Measurements from ENCODE around the gene OR7C2. TPM values are rescaled to one million over a fixed set of nuclear protein-coding genes. Genes with fewer than 3 reads are reported as not detected.

Gene OR7C2
- polyA plus RNA-seq, 3 donors = not detected

DNA sequence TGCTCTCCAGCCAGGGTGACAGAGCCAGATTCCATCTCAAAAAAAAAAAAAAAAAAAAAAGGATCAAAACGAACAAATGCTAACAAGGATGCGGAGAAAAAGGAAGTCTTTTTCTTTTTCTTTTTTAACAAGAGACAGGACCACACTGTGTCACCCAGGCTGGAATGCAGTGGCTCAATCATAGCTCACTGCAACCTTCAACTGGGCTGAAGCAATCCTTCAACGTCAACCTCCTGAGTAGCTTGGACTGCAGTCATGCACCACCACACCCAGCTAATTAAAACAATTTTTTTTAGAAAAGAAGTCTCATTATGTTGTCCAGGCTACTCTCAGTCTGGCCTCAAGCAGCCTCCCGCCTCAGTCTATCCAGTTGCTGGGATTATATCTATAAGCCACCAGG lies 34.6 kb upstream of the OR7C2 start:
- H3K36me3 Mint-ChIP-seq = no peaks in the 10 kb centered on the region
- Histone ChIP-seq H4K20me1 (ENCODE audit: insufficient read depth, low read length) (no peaks in the 10 kb centered on the region), H3K9me3 (replicated peaks in 1 of 2; ENCODE audit: control insufficient read depth in 1 of 2, insufficient read depth in 1 of 2, low read length in 2 of 2) (no peaks in the 10 kb centered on the region), H2AFZ (ENCODE audit: insufficient read depth, low read depth, low read length, poor library complexity, severe bottlenecking) (no peak overlapping the region), H3K4me3 (replicated peaks in 1 of 3; ENCODE audit: low read depth in 2 of 3, low read length in 3 of 3) (no peak overlapping the region), H3K4me2 (replicated peaks; ENCODE audit: extremely low read depth, low read length, poor library complexity, severe bottlenecking) (no peak overlapping the region), H3K27me3 (ENCODE audit: control insufficient read depth in 2 of 2, insufficient read depth in 2 of 2, low read length in 2 of 2) (peaks cover 0 to 2% of the 10 kb centered on the region in 2 donors), H3K4me1 (ENCODE audit: control insufficient read depth in 1 of 2, insufficient read depth in 2 of 2, low read length in 2 of 2) (no peaks in the 10 kb centered on the region), H3K27ac (ENCODE audit: low read depth in 1 of 2, low read length in 2 of 2) (no peak overlapping the region), H3K9ac (ENCODE audit: insufficient read depth, low read length, poor library complexity, severe bottlenecking) (no peak overlapping the region), H3K36me3 (replicated peaks in 1 of 2; ENCODE audit: control insufficient read depth in 1 of 2, insufficient read depth in 2 of 2, low read length in 2 of 2) (no peaks in the 10 kb centered on the region), H3K79me2 (ENCODE audit: insufficient read depth, low read length) (no peaks in the 10 kb centered on the region)
- TF ChIP-seq, protein P1, sequence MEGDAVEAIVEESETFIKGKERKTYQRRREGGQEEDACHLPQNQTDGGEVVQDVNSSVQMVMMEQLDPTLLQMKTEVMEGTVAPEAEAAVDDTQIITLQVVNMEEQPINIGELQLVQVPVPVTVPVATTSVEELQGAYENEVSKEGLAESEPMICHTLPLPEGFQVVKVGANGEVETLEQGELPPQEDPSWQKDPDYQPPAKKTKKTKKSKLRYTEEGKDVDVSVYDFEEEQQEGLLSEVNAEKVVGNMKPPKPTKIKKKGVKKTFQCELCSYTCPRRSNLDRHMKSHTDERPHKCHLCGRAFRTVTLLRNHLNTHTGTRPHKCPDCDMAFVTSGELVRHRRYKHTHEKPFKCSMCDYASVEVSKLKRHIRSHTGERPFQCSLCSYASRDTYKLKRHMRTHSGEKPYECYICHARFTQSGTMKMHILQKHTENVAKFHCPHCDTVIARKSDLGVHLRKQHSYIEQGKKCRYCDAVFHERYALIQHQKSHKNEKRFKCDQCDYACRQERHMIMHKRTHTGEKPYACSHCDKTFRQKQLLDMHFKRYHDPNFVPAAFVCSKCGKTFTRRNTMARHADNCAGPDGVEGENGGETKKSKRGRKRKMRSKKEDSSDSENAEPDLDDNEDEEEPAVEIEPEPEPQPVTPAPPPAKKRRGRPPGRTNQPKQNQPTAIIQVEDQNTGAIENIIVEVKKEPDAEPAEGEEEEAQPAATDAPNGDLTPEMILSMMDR (IDR thresholded peaks at IDR 0.05) = no peak
- H3K4me3 Mint-ChIP-seq = no peak overlapping the region
- H3K4me1 Mint-ChIP-seq = no peaks in the 10 kb centered on the region
- peaks cover 4 to 5% (median 4%) of the 10 kb centered on the region in 3 donors for H3K27me3 Mint-ChIP-seq (ENCODE audit: low read depth in 3 of 3)
- intact Hi-C loops (cut with micrococcal nuclease) = no loop called here
- WGBS (ENCODE audit: insufficient coverage) = 100% methylated on average over 1 of the region's 4 CpGs
- H3K27ac Mint-ChIP-seq = no peak overlapping the region
- no peak for DNase-seq
- H3K9me3 Mint-ChIP-seq = peaks cover 0 to 1% (median 0%) of the 10 kb centered on the region in 7 donors

DNA sequence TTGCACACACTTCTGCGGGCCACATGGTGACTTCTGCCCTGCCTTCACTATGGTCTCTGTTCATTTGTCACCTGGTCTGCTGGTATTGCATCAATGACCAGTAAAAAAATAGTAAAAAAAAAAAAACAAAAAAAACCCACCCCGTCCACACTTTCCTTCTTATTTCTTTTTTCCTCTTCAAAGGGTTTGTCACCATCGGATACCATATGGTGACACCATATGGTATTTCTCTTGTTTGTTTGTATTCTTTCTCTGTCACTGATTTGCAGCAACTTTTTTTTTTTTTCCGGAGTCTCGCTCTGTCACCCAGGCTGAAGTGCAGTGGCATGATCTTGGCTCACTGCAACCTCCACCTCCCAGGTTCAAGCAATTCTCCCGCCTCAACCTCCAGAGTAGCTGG lies 26.2 kb upstream of the OR7C2 start:
- DNase-seq = no peak
- Mint-ChIP-seq H3K36me3 (no peaks in the 10 kb centered on the region), H3K4me1 (no peaks in the 10 kb centered on the region), H3K27ac (no peak overlapping the region), H3K9me3 (peaks cover 3 to 14% (median 9%) of the 10 kb centered on the region in 7 donors), H3K4me3 (no peak overlapping the region), H3K27me3 (ENCODE audit: low read depth in 3 of 3) (peaks cover 4 to 9% (median 7%) of the 10 kb centered on the region in 3 donors)
- Histone ChIP-seq H3K27ac (ENCODE audit: low read depth in 1 of 2, low read length in 2 of 2) (no peak overlapping the region), H3K9ac (ENCODE audit: insufficient read depth, low read length, poor library complexity, severe bottlenecking) (no peak overlapping the region), H2AFZ (ENCODE audit: insufficient read depth, low read depth, low read length, poor library complexity, severe bottlenecking) (no peak overlapping the region), H4K20me1 (ENCODE audit: insufficient read depth, low read length) (no peaks in the 10 kb centered on the region), H3K4me2 (replicated peaks; ENCODE audit: extremely low read depth, low read length, poor library complexity, severe bottlenecking) (no peak overlapping the region), H3K27me3 (ENCODE audit: control insufficient read depth in 2 of 2, insufficient read depth in 2 of 2, low read length in 2 of 2) (no peaks in the 10 kb centered on the region), H3K9me3 (replicated peaks in 1 of 2; ENCODE audit: control insufficient read depth in 1 of 2, insufficient read depth in 1 of 2, low read length in 2 of 2) (peaks cover 4 to 8% of the 10 kb centered on the region in 2 donors), H3K4me3 (replicated peaks in 1 of 3; ENCODE audit: low read depth in 2 of 3, low read length in 3 of 3) (no peak overlapping the region), H3K4me1 (ENCODE audit: control insufficient read depth in 1 of 2, insufficient read depth in 2 of 2, low read length in 2 of 2) (no peaks in the 10 kb centered on the region), H3K36me3 (replicated peaks in 1 of 2; ENCODE audit: control insufficient read depth in 1 of 2, insufficient read depth in 2 of 2, low read length in 2 of 2) (no peaks in the 10 kb centered on the region), H3K79me2 (ENCODE audit: insufficient read depth, low read length) (no peaks in the 10 kb centered on the region)
- intact Hi-C loops (cut with micrococcal nuclease) = no loop called here
- TF ChIP-seq, protein P1 (IDR thresholded peaks at IDR 0.05) = no peak
- 100% methylated on average over 1 of the region's 6 CpGs for WGBS (ENCODE audit: insufficient coverage)
